GM19395 (cell line): ENCODE data around the gene CMIP.
"Not testable (repeated sequence)": the region's sequence is repeated elsewhere in the genome, so short reads cannot be mapped to it uniquely, and the experiment has no call there.

Experiments
- ATAC-seq: cut with Tn5 transposase; IDR thresholded peaks from one replicate; pipeline ENCODE4 v1.9.1; 2021; ENCODE audit warnings: mild to moderate bottlenecking, moderate library complexity; ENCODE audit not compliant: unreplicated experiment

The CMIP gene

DNA sequence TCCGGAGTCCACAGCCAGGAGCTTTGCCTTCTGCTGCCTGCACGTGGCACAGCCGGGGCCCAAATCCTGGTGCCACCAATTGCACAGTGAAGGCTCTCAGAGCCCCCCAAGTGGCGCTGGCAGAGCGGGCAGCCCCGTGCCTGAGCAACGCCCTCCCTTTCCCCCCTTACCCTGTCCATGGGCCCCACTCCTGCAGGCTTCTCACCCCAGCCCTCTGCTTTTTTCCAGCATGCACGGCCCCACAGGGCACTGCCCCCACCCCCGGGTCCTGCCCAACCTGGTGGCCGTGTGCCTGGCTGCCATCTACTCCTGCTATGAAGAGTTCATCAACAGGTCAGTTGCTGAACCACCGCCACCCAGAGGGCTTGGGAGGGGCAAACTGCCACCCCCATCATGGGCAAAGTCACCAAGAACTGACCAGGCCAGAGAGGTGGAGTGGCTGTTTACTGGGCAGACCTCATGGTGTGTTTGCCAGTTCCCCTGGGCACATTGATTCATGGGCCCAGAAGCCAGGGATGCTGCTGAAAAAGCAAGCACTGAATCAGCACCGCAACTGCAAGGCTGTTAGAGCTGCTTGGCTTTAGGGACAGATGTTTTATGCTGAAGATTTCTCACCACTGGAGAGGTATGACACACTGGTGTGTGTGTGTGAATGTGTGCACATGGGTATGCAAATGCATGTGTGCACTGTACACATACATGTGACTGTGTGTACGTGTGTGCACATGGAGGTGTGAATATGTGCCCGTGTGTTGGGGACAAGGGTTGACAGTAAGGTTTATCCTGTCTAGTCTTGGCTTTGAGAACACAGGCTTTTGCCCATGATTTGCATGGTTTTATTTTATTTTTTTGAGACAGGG, 227.4 kb downstream of the CMIP start:
- no peak for ATAC-seq

DNA sequence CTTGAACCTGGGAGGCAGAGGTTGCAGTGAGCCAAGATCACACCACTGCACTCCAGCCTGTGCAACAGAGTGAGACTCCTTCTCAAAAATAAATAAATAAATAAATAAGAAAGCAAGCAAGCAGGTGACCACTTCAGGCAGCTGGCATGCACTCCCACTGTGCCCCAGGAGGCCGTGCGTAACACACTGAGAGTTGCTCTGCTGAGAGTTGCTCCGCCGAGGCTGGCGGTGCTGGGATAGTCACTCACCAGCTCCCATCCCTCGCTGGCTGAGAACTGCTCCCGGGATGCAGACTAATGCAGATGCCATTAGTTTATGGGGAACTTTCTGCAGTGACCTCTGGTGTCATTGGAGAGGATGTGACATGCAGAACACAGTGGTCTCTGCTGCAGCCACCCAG, 228.8 kb downstream of the CMIP start:
- ATAC-seq, result no peak

GRCh38 chr16:81675662-81676061, 231.1 kb downstream of the CMIP start:
- ATAC-seq, result no peak

DNA sequence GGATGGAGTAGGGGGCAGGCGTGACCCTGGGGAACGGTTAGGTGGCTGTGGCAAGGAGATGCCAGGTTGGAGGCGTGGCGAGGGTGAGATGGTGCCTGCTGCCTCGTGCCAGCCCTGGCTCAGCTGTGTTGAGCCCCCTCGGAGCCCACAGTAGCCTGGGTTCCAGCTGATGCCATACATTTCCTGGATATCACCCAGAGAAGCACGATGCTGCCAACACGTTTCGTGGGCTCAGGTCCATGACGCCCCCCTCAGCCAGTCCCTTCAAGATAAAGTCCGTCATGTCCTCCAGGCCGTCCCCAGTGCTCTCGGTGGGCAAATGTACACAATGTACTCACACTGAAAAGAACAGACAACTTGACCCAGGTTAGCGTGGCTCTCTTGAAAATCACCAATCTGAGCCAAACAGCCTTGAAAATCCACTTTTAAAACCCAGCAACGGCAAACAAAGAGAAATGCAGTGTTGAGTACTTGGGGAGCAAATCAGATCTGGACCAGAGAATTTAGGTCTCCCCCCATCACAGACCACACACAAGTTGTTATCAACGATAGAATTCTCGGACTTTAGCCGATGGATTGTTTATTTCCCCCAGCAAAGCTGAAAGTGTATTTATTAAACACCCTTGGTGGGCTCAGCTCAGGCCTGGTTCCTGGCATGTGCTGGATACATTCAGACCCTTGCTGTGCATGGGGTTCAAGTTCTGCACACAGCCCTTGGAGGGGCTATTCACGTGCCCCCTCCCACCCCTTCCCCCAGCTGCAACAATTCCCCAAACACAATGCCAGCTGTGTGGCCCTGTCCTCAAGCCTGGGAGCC, 231.7 kb downstream of the CMIP start:
- no peak for ATAC-seq

DNA sequence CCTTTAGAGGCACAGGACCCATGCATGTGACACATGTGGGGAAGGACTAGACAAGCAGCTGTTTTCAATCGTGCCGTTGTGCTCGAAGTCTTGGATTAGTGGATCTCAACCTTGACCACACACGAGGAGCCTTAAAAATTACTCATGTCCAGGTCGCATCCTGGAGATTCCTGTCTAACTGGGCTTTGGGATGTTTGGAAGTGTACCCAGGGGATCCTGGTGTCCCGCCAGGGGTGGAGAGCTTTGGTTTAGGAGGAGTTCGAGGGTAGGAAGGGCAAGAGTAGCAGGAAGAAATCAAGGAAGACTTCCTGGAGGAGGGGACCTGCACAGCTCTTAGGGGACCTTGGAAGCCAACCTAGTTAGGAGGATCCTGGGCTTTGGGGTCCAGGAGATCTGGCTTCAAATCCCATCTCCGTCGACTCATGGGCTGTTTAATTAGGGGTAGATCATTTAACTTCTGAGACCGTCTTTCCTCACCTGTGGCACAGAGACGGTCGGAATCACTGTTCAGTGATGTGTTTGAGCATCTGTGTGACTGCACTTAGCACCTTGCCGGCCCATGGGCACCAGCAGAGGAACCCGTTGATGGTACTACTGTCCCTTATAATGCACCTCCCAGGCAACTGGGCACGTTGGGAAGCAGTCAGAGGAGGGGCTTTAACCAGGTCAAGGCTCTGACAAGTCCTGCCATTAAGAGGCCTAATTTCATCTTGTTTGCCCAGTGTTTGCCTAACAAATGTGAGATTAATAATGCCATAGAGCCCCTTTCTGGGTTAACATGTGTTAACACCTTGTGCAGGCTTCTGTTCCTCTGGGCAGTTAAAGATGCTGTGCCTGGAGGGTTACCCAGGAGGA, 232.5 kb downstream of the CMIP start:
- ATAC-seq, result no peak

DNA sequence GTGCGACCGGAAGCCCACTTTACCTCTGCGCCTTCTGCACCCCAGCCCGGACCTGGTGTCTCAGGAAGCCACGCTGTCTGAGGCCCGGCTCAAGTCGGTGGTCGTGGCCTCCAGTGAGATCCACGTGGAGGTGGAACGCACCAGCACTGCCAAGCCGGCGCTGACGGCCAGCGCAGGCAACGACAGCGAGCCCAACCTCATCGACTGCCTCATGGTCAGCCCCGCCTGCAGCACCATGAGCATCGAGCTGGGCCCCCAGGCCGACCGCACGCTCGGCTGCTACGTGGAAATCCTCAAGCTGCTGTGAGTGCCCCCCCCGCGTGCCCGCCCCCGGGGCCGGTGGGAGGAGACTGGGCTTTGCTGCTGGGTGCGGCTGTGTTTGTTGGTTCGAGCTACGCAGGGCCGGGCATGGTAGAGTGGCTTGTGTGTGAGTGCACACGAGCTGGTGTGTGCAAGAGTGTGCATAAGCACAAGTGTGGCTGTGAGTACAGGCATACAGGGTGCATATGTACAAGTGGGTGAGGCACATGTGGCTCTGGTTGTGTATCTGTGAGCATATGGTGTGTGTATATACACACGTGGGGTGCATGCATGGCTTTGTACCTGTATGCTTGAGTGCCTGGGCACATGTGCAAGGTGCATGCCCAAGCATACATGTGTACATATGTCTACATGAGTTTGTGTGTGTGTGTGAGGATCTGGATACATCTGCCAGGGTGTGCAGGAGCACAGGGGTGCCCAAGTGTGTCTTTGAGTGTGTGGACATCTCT, 233.9 kb downstream of the CMIP start:
- ATAC-seq, result no peak

- no peak for ATAC-seq
Measured at GRCh38 chr16:81679721-81680430, 235.3 kb downstream of the CMIP start.

DNA sequence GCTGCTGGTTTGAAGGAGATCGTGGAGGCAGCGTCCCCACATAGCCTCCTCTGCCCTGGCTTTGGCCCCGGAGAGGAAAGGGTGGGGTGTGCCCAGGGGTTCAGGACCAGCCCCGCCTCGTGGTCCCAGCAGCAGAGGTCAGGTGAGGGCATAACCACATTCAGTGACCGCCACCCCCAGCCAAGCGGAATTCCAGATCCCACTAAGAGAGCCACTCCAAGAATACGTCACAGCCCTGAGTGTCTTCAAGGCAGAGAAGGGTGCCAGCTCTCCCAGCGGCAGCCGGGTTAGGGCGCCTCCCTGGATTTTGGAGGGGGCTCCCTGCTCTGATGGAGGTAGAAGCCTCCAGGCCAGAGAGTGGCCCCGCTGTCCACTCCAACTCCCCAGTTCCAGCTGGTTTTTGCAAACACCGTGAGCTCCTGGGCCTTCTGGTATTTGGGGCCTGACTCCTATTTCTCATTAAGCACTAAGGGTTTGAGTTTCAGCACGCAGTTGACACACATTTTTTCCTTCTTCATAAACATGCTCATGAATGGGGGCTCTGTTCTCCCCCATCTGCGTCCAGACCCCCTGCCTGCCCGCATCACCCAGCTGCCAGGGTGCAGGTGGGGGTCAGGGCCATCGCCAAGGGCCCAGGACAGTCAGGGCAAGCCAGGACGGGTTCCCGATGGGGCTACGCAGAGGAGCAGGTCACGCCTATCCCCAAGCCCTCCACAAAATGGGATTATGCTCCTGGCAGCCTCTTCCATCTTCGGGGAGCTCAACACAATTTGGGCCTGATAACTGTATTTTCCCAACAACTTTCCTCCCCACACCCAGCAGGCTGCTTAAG, 236.1 kb downstream of the CMIP start:
- no peak for ATAC-seq

GRCh38 chr16:81681311-81681710, 236.7 kb downstream of the CMIP start:
- ATAC-seq, result no peak

DNA sequence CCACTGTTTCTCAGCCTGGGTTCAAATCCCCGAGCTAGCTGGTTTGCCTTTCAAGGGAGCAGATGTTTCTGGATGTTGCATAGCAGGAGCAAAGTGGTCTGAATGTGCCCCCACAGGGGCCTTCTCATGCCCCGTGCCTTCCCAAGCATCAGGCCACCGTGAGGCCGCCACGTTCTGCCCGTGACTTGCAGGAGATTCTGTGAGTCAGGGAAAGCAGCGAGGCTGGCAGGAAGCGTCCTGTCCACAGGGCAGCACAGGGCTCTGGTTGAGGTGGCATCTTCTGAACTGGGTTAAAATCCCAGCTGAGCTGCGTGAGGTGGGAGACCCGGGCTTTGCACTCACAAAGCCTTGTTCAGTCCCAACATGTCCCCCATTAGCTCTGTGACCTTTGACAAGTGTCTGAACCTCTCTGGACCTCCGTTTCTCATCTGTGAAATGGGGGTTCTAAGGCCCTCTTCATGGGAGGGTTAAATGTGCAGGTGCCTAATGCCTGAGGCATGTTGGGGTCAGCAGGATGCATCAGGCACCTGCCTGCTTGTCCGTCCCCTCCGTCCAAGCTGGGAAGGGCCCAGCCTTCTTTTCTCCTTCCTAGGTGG, 239.7 kb downstream of the CMIP start:
- ATAC-seq, result no peak

DNA sequence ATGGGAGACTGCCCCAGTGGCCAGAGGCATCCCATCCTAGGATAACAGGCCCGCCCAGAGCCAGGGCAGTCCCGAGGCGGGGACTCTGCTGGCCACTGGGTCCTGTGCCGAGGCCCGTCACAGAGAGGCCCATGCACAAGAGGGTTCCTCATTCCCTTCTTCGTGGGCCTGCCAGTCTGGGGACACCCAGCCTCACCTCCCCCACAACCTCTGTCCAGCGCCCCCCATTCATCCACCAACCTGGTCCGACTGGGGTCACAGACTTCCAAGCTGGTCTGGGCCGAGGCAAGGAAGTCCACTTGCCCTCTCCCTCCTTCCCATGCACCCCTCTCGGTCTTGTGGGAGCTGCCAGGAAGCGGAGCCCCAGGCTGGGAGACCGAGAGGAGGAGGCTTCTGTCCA, 240.3 kb downstream of the CMIP start:
- no peak for ATAC-seq

GRCh38 chr16:81686391-81687130, 242.0 kb downstream of the CMIP start:
- ATAC-seq, result no peak

DNA sequence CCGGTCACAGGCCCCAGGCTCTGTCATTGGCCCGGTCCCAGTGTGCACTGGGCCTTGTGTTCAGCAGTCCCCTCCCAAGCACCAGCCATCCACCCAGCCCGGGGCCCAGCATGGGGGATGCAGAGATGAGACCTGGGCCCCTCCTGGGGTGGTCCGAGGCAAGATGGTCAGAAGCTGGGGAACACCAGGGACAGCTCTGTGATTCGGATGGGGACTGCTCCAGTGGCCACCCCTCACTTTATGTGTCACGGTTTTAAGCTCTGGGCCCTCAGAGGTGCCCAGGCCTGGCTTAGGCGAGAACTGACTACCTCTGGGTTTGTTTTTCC, 242.5 kb downstream of the CMIP start:
- ATAC-seq, result no peak

DNA sequence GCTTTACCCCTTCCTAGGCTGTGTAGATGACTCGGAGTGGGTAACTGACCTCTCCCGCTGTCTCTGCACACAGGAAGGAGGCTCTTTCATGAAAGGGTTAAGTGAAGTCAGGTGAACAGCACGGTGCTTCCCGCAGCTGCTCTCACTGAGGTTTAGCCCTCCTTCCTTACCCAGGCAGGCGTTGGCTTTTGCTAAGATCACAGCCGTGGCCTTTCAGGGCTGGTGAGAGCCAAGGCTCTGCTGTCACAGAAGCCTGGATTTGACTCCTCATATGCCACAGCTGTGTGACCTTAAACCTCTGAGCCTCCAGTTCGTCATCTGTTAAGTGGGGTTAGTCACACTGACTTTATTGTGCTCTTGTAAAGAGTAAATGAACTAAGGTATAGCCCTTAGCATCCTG, 243.6 kb downstream of the CMIP start:
- no peak for ATAC-seq

DNA sequence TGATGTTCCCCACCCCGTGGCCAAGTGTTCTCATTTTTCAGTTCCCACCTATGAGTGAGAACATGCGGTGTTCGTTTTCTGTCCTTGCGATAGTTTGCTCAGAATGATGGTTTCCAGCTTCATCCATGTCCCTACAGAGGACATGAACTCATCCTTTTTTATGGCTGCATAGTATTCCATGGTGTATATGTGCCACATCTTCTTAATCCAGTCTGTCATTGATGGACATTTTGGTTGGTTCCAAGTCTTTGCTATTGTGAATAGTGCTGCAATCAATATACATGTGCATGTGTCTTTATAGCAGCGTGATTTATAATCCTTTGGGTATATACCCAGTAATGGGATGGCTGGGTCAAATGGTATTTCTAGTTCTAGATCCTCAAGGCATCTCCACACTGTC, 244.2 kb downstream of the CMIP start:
- ATAC-seq, result not testable (repeated sequence)

DNA sequence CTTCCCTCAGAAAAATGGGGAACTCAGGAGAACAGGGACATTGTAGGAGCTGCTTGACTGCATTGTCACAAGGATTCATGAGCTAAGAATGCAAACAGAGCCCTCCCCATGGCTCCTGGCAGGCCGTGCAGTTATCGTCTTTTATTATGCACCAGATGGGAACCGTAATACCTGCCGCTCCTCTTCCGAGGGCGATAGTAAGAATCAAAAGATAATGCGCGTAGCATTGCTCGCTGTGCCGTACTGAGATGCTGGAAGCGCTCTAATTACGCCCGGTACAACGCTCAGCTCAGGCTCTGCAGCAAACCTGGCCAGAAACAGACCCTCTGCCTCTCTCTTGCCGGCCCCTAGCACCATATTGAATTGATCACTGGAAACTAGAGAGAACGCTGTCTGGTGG, 247.4 kb downstream of the CMIP start:
- no peak for ATAC-seq

- ATAC-seq, result no peak
Measured at GRCh38 chr16:81692571-81692970, 248.0 kb downstream of the CMIP start.
